ENCODE results near the gene MGST2.
"Not testable (repeated sequence)": the region's sequence is repeated elsewhere in the genome, so short reads cannot be mapped to it uniquely, and the experiment has no call there.

The MGST2 gene

GRCh38 chr4:139672732-139673131, 7.1 kb downstream of the MGST2 start:
- DNase-seq: no peak

GRCh38 chr4:139674875-139675550, 9.4 kb downstream of the MGST2 start:
- peak; percentile 83 for DNase-seq

- peak; percentile 46 for DNase-seq
These were observed 10.0 kb downstream of the MGST2 start for GRCh38 chr4:139675651-139676050.

DNA sequence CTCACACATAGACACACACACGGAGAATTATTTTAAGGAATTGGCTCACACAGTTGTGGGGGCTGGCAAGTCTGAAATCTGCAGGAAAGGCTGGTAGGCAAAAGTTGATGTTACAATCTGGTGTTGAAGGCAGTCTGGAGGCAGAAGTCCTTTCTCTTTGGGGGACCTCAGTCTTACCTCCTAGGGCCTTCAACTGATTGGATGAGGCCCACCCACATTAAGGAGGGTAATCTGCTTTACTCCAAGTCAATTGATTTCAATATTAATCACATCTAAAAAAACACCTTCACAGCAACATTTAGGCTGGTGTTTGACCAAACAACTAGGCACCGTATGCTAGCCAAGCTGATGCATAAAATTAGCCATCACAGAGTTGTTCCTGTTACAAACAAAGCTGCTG, 10.7 kb downstream of the MGST2 start:
- DNase-seq: no peak

GRCh38 chr4:139676913-139677585, 11.4 kb downstream of the MGST2 start:
- no peak for DNase-seq

- peak; percentile 10 for DNase-seq
These were observed 16.7 kb downstream of the MGST2 start for GRCh38 chr4:139682309-139682708.

GRCh38 chr4:139682741-139683151, 17.1 kb downstream of the MGST2 start:
- DNase-seq: no peak

GRCh38 chr4:139684351-139684750, 18.7 kb downstream of the MGST2 start:
- no peak for DNase-seq

GRCh38 chr4:139685180-139685579, 19.6 kb downstream of the MGST2 start:
- no peak for DNase-seq

DNA sequence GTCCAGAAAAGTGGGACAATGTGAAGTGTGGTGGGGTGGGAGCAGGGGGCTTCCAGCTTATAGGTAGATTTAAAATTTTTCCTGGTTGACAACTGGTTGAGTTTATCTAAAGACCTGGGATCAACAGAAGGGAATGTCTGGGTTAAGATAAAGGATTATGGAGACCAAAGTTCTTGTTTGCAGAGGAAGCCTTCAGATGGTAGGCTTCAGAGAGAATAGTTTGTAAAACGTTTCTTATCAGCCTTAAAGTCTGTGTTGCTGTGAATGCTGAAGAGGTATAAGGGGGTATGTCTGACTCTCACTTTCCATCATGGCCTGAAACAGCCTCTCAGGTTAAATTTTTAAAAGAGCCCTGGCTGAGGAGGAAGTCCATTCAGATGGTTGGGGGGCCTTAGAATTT, 20.5 kb downstream of the MGST2 start:
- no peak for DNase-seq

DNA sequence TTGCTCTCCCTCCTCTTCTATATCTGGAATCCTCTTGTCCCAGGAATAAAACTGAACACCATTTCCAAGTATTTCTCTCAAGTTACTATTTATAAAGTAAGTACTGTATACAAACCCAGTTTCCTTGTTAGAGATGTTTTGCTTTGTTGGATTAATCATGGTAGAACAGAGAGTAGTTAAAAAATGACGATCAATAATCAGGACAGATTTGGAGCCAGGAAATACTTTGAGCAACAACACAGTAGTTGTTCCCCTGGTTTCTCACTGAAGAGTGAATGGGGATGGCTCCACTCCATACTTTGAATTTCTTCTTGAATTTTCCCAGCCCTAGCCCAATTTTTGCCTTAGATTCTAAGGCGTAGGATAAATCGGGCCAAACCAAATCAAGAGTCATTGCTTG, 21.4 kb downstream of the MGST2 start:
- no peak for DNase-seq

DNA sequence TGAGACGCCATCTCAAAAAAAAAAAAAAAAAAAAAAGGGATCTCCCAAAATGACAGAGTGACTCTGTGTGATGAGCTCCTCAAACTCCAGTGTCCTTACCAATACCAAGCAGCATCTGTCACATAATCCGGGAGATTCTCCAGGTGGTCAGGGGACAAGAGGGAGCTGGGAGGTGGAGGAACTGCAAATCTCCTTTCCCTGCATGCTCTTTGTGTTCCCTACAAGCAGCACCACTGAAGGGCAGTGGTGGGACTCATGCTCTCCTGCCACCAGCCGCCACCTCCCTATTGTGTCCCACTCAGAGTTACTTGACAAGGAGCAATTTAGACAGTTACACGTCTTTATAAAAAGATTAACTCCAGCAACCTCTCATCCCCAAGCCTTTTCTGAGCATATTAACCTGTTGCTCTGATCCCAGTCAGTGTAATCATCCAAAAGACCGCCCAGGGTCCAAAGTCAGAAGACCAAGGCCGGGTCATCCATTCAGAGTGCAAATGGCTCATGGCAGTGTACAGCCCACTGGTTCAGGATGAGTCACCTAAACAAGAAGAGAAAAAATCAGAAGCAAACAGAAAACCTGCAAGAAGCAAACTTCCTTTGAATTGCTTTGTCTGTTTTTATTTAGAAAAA, 23.6 kb downstream of the MGST2 start:
- peak; percentile 22 for DNase-seq

DNA sequence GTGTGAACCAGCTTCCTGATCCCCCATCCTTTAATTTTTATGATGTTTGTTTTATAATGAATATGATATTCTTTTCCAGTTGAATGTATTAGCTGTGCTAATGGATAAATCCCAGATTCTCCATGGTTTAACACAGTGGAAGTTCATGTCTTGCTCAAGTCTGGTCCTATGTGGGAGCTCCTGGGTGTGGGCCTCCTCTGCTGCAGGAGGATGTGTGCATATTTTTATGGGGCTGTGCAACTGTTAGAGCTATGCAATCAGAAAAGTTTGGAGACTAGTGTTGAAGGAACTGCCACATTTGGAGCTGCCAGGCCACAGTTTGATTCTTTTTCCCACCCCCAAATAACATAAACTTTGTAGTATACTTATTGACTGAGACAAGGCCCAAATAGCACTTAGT, 24.8 kb downstream of the MGST2 start:
- DNase-seq: no peak

GRCh38 chr4:139692309-139693012, 26.8 kb downstream of the MGST2 start:
- DNase-seq: peak; percentile 54

GRCh38 chr4:139694522-139695107, 29.0 kb downstream of the MGST2 start:
- DNase-seq: no peak

GRCh38 chr4:139696491-139696890, 30.9 kb downstream of the MGST2 start:
- no peak for DNase-seq

DNA sequence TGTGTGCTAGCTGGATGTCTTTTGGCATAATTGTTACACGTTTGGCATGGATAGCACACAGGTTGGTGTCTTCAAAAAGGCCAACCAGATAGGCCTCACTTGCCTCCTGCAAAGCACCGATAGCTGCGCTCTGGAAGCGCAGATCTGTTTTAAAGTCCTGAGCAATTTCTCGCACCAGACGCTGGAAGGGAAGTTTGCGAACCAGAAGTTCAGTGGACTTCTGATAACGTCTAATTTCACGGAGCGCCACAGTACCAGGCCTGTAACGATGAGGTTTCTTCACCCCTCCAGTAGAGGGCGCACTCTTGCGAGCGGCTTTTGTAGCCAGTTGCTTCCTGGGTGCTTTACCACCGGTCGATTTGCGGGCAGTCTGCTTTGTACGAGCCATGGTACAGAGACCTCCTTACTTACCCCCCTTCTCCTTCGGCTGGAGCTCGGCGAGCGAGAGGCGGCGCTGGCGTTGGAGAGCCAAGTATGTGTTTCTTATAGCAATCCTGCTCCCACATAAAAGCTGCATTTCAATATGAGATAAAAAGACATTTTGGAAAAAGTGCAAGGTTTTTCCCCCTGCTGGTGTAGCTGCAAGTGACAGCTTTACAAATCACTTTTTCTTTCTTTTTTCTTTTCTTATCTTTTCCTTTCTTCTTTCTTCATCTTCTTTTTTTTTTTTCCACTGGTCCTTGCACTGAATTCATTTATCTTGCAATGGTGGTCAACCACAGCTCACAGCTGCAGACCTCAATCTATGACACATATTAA, 32.7 kb downstream of the MGST2 start:
- not testable (repeated sequence) for DNase-seq

DNA sequence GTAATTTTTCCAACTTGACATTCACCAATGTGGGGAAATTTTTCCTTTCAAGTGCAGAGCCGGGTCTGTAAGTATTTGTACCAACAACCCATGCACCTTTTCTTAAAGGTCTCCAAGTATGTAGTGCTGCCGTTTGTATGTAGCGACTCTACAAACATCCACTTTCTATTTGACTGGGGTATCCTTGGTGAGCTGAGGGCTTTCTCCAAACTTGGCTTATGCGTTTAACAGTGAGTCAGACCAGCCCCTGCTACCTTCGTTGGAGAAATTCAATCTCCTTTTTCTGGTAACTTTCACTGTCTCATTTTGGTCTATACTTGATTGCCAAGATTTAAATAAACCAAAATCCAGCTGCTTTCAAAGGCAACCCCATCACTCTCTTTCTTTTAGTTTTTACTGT, 34.9 kb downstream of the MGST2 start:
- DNase-seq: no peak

DNA sequence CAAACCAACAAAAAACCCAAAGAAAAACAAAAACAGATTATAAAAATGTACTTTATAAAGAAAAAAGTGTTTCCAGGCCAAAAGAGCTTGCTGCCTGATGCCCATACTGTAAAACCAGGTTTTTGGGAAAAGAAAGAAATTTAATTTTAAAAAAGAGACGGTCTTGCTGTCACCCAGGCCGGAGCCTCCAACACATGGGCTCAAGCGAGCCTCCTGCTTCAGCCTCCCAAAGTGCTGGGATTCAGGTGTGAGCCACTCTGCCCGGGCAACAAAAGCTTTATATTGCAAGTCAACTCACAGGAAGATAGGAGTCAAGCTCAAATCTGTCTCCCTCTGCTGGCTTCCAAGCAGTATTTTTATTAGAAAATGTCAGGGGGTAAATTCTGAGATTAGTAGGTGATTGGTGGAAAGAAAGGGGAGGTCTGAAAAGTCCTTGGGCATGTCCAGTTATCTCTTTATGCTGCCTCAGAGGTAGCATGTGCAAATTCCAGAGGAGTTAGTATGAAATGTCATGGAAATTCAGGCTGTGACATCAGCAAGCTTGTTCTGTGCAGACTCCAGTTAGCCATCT, 39.4 kb downstream of the MGST2 start:
- DNase-seq: peak; percentile 5

DNA sequence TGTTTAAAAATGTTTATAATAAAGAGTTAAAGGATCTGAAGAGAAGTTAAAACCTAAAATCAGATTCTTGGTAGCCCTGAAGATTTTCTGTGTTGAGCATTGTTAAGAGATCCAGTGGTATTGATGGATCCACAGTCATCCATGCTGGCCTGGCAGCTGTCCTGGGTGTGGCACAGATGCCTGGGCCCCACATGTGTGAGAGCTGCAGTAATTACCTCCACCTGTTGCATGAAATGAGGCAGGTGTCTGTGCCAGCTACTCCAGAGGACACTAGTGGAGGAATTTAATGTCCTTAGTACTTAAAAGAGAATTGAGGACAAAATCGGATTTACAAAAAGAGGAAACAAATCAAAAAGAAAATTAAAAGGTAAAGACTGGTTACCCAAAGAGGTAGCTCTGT, 44.0 kb downstream of the MGST2 start:
- no peak for DNase-seq

- no peak for DNase-seq
These were observed 44.5 kb downstream of the MGST2 start for GRCh38 chr4:139710073-139710472.

DNA sequence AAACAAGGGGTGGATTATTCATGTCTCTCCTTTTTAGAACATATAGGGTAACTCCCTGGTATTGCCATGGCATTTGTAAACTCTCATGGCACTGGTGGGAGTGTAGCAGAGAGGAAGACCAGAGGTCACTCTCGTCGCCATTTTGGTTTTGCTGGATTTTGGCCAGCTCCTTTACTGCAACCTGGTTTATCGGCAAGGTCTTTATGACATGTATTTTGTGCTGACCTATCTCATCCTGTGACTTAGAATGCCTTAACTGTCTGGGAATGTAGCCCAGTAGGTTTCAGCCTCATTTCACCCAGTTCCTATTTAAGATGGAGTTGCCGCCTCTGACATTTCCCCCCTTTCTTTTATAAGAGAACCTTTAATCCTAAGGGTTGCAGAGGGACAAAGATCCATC, 45.8 kb downstream of the MGST2 start:
- no peak for DNase-seq

All from suppressor macrophage treated with lipopolysaccharide for 4 hours (primary cell).